ENCODE measurements around the gene PLIN3.

DNA sequence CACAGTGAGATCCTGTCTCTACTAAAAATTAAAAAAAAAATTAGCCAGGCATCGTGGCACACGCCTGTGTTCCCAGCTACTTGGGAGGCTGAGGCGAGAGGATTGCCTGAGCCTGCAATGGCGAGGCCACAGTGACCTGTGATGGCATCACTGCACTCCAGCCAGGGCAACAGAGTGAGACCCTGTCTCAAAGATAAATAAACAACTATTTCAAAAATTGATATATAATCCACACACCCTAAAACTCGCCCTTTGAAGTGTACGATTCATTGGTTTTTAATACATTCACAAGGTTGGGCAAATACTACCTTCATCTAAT, 23.9 kb downstream of the PLIN3 start:
- TF ChIP-seq, protein P1, sequence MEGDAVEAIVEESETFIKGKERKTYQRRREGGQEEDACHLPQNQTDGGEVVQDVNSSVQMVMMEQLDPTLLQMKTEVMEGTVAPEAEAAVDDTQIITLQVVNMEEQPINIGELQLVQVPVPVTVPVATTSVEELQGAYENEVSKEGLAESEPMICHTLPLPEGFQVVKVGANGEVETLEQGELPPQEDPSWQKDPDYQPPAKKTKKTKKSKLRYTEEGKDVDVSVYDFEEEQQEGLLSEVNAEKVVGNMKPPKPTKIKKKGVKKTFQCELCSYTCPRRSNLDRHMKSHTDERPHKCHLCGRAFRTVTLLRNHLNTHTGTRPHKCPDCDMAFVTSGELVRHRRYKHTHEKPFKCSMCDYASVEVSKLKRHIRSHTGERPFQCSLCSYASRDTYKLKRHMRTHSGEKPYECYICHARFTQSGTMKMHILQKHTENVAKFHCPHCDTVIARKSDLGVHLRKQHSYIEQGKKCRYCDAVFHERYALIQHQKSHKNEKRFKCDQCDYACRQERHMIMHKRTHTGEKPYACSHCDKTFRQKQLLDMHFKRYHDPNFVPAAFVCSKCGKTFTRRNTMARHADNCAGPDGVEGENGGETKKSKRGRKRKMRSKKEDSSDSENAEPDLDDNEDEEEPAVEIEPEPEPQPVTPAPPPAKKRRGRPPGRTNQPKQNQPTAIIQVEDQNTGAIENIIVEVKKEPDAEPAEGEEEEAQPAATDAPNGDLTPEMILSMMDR (tag by site-specific recombination; IDR thresholded peaks at IDR 0.05), result no peak
- TF ChIP-seq ZFP69B (tag by site-specific recombination; IDR thresholded peaks at IDR 0.05) (no peak), ZNF701 (tag by site-specific recombination; IDR thresholded peaks at IDR 0.05) (no peak), SCRT2 (tag by site-specific recombination; IDR thresholded peaks at IDR 0.05) (no peak), ZNF433 (tag by site-specific recombination; IDR thresholded peaks at IDR 0.05; ENCODE audit: low read depth) (no peak), ZBTB21 (tag by site-specific recombination; IDR thresholded peaks at IDR 0.05) (no peak), ZFP3 (tag by site-specific recombination; IDR thresholded peaks at IDR 0.05; ENCODE audit: low read depth) (no peak), ZNF174 (tag by site-specific recombination; IDR thresholded peaks at IDR 0.05) (no peak)
- TF ChIP-seq, protein P2, sequence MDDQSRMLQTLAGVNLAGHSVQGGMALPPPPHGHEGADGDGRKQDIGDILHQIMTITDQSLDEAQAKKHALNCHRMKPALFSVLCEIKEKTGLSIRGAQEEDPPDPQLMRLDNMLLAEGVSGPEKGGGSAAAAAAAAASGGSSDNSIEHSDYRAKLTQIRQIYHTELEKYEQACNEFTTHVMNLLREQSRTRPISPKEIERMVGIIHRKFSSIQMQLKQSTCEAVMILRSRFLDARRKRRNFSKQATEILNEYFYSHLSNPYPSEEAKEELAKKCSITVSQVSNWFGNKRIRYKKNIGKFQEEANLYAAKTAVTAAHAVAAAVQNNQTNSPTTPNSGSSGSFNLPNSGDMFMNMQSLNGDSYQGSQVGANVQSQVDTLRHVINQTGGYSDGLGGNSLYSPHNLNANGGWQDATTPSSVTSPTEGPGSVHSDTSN (CRISPR knock-in tag; IDR thresholded peaks at IDR 0.05), result no peak
- TF ChIP-seq, protein P3, sequence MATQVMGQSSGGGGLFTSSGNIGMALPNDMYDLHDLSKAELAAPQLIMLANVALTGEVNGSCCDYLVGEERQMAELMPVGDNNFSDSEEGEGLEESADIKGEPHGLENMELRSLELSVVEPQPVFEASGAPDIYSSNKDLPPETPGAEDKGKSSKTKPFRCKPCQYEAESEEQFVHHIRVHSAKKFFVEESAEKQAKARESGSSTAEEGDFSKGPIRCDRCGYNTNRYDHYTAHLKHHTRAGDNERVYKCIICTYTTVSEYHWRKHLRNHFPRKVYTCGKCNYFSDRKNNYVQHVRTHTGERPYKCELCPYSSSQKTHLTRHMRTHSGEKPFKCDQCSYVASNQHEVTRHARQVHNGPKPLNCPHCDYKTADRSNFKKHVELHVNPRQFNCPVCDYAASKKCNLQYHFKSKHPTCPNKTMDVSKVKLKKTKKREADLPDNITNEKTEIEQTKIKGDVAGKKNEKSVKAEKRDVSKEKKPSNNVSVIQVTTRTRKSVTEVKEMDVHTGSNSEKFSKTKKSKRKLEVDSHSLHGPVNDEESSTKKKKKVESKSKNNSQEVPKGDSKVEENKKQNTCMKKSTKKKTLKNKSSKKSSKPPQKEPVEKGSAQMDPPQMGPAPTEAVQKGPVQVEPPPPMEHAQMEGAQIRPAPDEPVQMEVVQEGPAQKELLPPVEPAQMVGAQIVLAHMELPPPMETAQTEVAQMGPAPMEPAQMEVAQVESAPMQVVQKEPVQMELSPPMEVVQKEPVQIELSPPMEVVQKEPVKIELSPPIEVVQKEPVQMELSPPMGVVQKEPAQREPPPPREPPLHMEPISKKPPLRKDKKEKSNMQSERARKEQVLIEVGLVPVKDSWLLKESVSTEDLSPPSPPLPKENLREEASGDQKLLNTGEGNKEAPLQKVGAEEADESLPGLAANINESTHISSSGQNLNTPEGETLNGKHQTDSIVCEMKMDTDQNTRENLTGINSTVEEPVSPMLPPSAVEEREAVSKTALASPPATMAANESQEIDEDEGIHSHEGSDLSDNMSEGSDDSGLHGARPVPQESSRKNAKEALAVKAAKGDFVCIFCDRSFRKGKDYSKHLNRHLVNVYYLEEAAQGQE (tag by site-specific recombination; IDR thresholded peaks at IDR 0.05), result no peak
- TF ChIP-seq, protein P4, sequence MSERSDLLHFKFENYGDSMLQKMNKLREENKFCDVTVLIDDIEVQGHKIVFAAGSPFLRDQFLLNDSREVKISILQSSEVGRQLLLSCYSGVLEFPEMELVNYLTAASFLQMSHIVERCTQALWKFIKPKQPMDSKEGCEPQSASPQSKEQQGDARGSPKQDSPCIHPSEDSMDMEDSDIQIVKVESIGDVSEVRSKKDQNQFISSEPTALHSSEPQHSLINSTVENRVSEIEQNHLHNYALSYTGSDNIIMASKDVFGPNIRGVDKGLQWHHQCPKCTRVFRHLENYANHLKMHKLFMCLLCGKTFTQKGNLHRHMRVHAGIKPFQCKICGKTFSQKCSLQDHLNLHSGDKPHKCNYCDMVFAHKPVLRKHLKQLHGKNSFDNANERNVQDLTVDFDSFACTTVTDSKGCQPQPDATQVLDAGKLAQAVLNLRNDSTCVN (tag by site-specific recombination; optimal IDR thresholded peaks at IDR 0.05), result no peak
- TF ChIP-seq, protein P5, sequence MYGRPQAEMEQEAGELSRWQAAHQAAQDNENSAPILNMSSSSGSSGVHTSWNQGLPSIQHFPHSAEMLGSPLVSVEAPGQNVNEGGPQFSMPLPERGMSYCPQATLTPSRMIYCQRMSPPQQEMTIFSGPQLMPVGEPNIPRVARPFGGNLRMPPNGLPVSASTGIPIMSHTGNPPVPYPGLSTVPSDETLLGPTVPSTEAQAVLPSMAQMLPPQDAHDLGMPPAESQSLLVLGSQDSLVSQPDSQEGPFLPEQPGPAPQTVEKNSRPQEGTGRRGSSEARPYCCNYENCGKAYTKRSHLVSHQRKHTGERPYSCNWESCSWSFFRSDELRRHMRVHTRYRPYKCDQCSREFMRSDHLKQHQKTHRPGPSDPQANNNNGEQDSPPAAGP (tag by site-specific recombination; IDR thresholded peaks at IDR 0.05), result no peak
- TF ChIP-seq, protein P6, sequence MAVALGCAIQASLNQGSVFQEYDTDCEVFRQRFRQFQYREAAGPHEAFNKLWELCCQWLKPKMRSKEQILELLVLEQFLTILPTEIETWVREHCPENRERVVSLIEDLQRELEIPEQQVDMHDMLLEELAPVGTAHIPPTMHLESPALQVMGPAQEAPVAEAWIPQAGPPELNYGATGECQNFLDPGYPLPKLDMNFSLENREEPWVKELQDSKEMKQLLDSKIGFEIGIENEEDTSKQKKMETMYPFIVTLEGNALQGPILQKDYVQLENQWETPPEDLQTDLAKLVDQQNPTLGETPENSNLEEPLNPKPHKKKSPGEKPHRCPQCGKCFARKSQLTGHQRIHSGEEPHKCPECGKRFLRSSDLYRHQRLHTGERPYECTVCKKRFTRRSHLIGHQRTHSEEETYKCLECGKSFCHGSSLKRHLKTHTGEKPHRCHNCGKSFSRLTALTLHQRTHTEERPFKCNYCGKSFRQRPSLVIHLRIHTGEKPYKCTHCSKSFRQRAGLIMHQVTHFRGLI (tag by site-specific recombination; IDR thresholded peaks at IDR 0.05), result no peak
